Neural cell (in vitro differentiated cells): Measurements from ENCODE around the gene CCT5.

Experiments used
- EP300 ChIP-seq: fragments of 450-650 bp; conservative IDR thresholded peaks from 2 replicates; pipeline ENCODE4 v1.6.1; 2014; ENCODE audit warnings: antibody characterized with exemption, mild to moderate bottlenecking, moderate library complexity; ENCODE audit not compliant: poor library complexity, severe bottlenecking
- EZH2 ChIP-seq: fragments of 200-600, 300-800 bp; shearing (Covaris generic), sonication (generic); IDR thresholded peaks from 2 replicates; pipeline ENCODE4 v1.6.1; 2014; ENCODE audit warnings: antibody characterized with exemption, low read length, borderline replicate concordance, mild to moderate bottlenecking; ENCODE audit not compliant: insufficient read depth, poor library complexity, severe bottlenecking
- SMC3 ChIP-seq: fragments of 450-650 bp; conservative IDR thresholded peaks from 2 replicates; pipeline ENCODE4 v1.6.1; 2014; ENCODE audit warnings: antibody characterized with exemption, mild to moderate bottlenecking, moderate library complexity; ENCODE audit not compliant: poor library complexity
- TF ChIP-seq, protein P1 (sequence below): fragments of 450-650 bp; IDR thresholded peaks from 2 replicates; pipeline ENCODE4 v1.5.1; 2014; ENCODE audit warnings: antibody characterized with exemption, mild to moderate bottlenecking, moderate library complexity; ENCODE audit not compliant: poor library complexity, severe bottlenecking

GRCh38 chr5:10283927-10284635, 34.0 kb downstream of the CCT5 start:
- TF ChIP-seq, protein P1, sequence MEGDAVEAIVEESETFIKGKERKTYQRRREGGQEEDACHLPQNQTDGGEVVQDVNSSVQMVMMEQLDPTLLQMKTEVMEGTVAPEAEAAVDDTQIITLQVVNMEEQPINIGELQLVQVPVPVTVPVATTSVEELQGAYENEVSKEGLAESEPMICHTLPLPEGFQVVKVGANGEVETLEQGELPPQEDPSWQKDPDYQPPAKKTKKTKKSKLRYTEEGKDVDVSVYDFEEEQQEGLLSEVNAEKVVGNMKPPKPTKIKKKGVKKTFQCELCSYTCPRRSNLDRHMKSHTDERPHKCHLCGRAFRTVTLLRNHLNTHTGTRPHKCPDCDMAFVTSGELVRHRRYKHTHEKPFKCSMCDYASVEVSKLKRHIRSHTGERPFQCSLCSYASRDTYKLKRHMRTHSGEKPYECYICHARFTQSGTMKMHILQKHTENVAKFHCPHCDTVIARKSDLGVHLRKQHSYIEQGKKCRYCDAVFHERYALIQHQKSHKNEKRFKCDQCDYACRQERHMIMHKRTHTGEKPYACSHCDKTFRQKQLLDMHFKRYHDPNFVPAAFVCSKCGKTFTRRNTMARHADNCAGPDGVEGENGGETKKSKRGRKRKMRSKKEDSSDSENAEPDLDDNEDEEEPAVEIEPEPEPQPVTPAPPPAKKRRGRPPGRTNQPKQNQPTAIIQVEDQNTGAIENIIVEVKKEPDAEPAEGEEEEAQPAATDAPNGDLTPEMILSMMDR: peak; percentile 91
- TF ChIP-seq EP300 (no peak), EZH2 (no peak), SMC3 (peak; percentile 96)
